Adrenal gland (tissue), 5 donors: ENCODE measurements around the gene SLC46A2.

Experiments used
- CTCF ChIP-seq, 6 experiments: fragments of 450-650 bp in 4 of 6; fragments of 200-600 bp in 2 of 6; sonication (generic) in 1 of 6; IDR thresholded peaks; 1 replicate in 5 of 6; 2 replicates in 1 of 6; pipeline versions ENCODE4 v1.5.1 to v1.8.0; 2016 to 2021; ENCODE audit warnings: antibody characterized with exemption in 6 of 6, mild to moderate bottlenecking in 2 of 6, moderate library complexity in 1 of 6
- POLR2A ChIP-seq, 2 donors: fragments of 450-650 bp; IDR thresholded peaks; one replicate each; pipeline ENCODE4 v1.6.1; 2017; ENCODE audit warnings: antibody characterized with exemption in 2 of 2, mild to moderate bottlenecking in 2 of 2, moderate library complexity in 1 of 2
- donor health status: DM: no; HTN: no; CAD: no.

- no peak for TF ChIP-seq CTCF (IDR thresholded peaks at IDR 0.05)
- no peak for TF ChIP-seq POLR2A (IDR thresholded peaks at IDR 0.05)
Observed at GRCh38 chr9:112900901-112901300, 10.2 kb upstream of the SLC46A2 start.
